ENCODE data around the gene TPM1.

The TPM1 gene

DNA sequence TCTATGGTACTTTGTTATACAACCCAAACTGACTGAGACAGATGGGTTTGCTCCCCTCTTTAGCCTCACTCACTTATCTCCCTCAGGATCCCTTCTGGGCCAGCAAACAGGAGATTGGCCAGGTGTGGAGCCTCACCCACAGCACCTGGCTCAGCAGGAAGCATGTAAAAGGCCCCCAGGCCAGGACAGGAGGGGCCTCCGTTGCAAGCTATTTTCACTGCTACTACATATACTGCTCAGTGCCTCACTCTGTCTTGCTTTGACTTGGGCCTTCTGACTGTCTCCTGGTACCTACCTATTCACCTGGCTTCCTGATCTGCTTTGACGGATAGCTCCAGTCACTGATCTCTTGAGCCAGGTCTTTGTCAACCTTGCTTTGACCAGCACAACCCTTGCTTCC is 20.4 kb upstream of the TPM1 start:
- Histone ChIP-seq H3K4me1 (ENCODE audit: insufficient read depth, low read length) (no peaks in the 10 kb centered on the region), H2AFZ (ENCODE audit: low read depth, low read length) (no peak overlapping the region), H3K27me3 (ENCODE audit: insufficient read depth, low read length) (no peaks in the 10 kb centered on the region), H3K4me3 (ENCODE audit: low read length) (no peak overlapping the region), H3K36me3 (ENCODE audit: insufficient read depth, low read length) (no peaks in the 10 kb centered on the region), H3K9me3 (ENCODE audit: low read length) (no peaks in the 10 kb centered on the region)

DNA sequence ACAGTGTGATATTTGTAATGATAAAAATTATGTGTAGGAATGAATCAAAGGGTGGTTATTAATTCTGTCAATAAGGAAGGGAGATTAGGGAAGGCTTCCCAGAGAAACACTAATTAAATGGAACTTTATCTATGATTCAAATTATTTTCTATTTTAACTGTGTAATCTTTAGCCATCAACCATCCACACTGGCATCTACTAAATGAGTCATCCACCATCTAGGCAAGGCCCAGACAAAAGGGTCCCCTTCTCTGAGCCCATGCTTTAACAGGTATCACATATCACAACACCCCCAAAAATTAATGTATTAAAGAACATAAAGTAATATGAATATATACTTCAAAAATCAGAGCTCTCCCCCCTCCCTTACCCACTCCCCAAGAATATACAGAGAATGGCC is 19.9 kb upstream of the TPM1 start:
- no peaks in the 10 kb centered on the region for H3K9me3 ChIP-seq (ENCODE audit: low read length)
- no peaks in the 10 kb centered on the region for H3K4me1 ChIP-seq (ENCODE audit: insufficient read depth, low read length)
- H3K27me3 ChIP-seq (ENCODE audit: insufficient read depth, low read length) = no peaks in the 10 kb centered on the region
- H3K4me3 ChIP-seq (ENCODE audit: low read length) = no peak overlapping the region
- H2AFZ ChIP-seq (ENCODE audit: low read depth, low read length) = no peak overlapping the region
- H3K36me3 ChIP-seq (ENCODE audit: insufficient read depth, low read length) = no peaks in the 10 kb centered on the region

DNA sequence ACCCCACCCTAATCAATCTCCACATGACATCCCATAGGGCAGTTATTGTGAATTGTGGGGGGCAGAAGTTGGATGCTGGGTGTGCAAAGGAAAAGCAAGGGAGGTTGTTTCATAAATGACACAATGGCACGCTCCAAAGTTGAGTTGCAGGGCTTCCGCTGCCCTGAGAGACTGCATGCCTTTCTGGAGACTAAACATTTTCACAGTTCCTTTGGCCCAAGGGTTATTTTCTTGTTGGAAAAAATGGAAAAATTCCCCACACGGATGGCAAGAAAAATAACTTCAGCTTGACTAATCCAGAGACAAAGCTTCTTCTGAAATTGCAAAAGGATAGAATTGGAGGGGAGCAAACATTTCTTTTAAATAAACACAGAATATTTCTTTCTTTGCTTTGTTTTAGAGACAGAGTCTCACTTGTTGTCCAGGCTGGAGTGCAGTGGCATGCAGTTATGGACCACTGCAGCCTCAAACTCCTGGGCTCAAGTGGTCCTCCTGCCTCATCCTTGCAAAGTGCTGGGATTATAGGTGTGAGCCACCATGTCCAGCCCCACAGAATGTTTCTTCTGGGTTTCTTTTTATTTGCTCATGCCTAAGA is 19.1 kb upstream of the TPM1 start:
- no peaks in the 10 kb centered on the region for H3K9me3 ChIP-seq (ENCODE audit: low read length)
- no peaks in the 10 kb centered on the region for H3K27me3 ChIP-seq (ENCODE audit: insufficient read depth, low read length)
- no peaks in the 10 kb centered on the region for H3K4me1 ChIP-seq (ENCODE audit: insufficient read depth, low read length)
- H3K36me3 ChIP-seq (ENCODE audit: insufficient read depth, low read length) = no peaks in the 10 kb centered on the region
- no peak overlapping the region for H3K4me3 ChIP-seq (ENCODE audit: low read length)
- no peak overlapping the region for H2AFZ ChIP-seq (ENCODE audit: low read depth, low read length)

DNA sequence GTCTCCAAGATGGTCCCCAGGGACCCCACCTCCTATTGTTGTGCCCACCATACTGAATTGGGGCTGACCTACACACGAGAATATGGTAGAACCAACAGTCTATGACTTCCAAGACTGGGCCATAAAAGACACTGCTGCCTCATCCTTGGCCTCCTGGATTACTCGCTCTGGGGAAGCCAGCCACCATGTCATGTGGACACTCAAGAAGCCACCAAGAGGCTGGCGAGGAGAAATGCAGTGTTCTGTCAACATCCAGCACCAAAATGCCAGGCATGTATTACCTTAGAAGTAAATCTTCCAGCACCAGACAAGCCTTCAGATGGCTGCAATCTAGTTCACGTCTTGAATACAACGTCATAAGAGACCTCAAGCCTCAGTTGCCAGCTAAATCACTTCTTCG is 17.1 kb upstream of the TPM1 start:
- no peaks in the 10 kb centered on the region for H3K36me3 ChIP-seq (ENCODE audit: insufficient read depth, low read length)
- no peaks in the 10 kb centered on the region for H3K9me3 ChIP-seq (ENCODE audit: low read length)
- no peak overlapping the region for H3K4me3 ChIP-seq (ENCODE audit: low read length)
- H3K4me1 ChIP-seq (ENCODE audit: insufficient read depth, low read length) = no peaks in the 10 kb centered on the region
- H2AFZ ChIP-seq (ENCODE audit: low read depth, low read length) = no peak overlapping the region
- no peaks in the 10 kb centered on the region for H3K27me3 ChIP-seq (ENCODE audit: insufficient read depth, low read length)

DNA sequence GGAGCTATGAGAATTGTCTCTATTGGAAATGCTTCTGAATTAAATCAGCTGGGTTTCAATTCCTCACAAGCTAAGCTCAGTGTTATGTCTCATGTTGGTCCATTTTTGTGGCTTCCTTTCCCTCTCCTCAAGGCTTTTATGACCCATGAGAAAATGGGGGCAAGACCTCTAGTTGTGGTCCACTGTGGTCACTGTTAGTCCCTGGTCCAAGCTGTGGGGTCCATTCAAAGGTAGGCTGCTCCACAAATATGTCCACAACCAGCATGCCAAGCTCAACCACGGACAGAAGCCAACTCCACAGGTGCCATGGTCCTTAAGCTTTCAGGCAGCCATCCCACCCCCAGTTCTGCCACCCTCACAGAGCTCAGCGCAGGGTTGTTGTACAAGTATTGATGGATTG is 14.9 kb upstream of the TPM1 start:
- Histone ChIP-seq H3K4me3 (ENCODE audit: low read length) (no peak overlapping the region), H3K27me3 (ENCODE audit: insufficient read depth, low read length) (no peaks in the 10 kb centered on the region), H3K36me3 (ENCODE audit: insufficient read depth, low read length) (no peaks in the 10 kb centered on the region), H3K9me3 (ENCODE audit: low read length) (no peaks in the 10 kb centered on the region), H3K4me1 (ENCODE audit: insufficient read depth, low read length) (no peaks in the 10 kb centered on the region), H2AFZ (ENCODE audit: low read depth, low read length) (no peak overlapping the region)

DNA sequence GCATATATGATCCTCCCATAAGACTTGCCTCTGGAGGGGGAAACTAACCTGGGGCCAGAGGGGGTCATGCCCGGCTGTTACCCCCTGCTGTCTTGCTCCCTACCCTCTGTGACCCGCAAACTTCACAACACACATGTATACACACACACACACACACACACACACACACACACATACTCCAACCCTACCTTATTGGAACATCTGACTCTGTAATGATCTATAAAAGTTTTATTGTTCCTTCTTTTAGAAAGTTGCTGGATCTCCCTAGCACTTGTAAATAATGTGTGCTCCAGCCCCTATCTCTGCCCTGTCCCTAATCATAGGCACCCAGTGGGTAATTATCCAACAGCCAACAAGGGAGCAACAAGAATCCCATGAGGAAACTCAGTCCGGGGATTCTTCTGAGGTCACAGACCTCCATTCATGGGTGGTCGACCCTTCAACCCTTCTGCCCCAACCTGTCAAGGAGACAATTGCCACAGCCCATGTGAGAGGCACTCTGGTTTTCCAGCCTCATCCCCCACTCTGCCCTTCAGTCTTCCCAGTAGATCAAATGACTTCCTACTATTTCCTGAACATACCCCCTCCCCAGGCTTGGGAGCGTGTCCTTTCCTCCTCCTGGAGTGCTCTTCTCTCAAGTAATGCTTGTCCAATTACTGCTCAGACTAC is 14.0 kb upstream of the TPM1 start:
- no peaks in the 10 kb centered on the region for H3K9me3 ChIP-seq (ENCODE audit: low read length)
- H3K4me3 ChIP-seq (ENCODE audit: low read length) = no peak overlapping the region
- no peaks in the 10 kb centered on the region for H3K4me1 ChIP-seq (ENCODE audit: insufficient read depth, low read length)
- no peak overlapping the region for H2AFZ ChIP-seq (ENCODE audit: low read depth, low read length)
- H3K36me3 ChIP-seq (ENCODE audit: insufficient read depth, low read length) = no peaks in the 10 kb centered on the region
- H3K27me3 ChIP-seq (ENCODE audit: insufficient read depth, low read length) = no peaks in the 10 kb centered on the region

DNA sequence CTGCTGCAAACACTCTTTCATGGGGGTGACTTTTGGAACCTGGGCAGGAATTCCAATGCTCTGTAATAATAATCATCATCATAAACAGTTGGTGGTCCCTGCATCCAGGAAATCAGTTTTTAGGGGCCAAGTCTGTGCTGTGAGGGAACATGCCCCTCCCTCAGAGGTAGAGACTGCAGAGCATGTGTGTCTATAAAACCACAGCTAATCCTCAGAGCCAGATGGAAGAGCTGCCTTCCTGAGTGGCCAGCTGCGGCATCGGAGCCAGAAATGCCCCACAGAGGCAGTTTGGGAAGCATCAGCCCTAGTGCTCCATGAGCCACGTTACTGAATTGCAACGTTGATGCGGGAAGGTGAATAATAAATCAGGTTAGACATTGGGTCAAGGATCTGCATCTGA is 12.9 kb upstream of the TPM1 start:
- H3K4me3 ChIP-seq (ENCODE audit: low read length) = no peak overlapping the region
- no peaks in the 10 kb centered on the region for H3K9me3 ChIP-seq (ENCODE audit: low read length)
- no peaks in the 10 kb centered on the region for H3K36me3 ChIP-seq (ENCODE audit: insufficient read depth, low read length)
- no peaks in the 10 kb centered on the region for H3K27me3 ChIP-seq (ENCODE audit: insufficient read depth, low read length)
- H3K4me1 ChIP-seq (ENCODE audit: insufficient read depth, low read length) = no peaks in the 10 kb centered on the region
- no peak overlapping the region for H2AFZ ChIP-seq (ENCODE audit: low read depth, low read length)

DNA sequence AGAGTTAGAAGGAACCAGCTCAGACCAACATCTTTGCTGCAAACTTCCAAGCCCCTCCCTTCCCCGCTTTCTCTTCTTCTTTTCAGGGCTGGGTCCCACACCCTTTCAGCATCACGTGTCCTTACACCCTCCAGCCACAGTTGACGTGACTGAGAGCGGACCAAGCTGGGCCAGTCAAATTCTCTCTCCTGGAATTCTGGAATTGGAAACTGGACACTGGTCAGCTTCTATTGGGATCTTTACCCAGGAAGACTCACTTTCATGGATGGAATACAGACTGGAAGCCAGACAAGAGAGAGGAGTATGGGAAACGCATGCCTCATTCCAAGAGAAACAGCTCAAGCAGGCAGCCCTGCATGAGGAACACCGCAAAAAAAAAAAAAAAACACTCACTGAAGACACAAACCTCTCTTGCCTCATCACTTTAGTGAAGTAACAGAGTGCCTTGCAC is 12.4 kb upstream of the TPM1 start:
- Histone ChIP-seq H3K4me3 (ENCODE audit: low read length) (no peak overlapping the region), H3K4me1 (ENCODE audit: insufficient read depth, low read length) (no peaks in the 10 kb centered on the region), H3K9me3 (ENCODE audit: low read length) (no peaks in the 10 kb centered on the region), H3K27me3 (ENCODE audit: insufficient read depth, low read length) (no peaks in the 10 kb centered on the region), H3K36me3 (ENCODE audit: insufficient read depth, low read length) (no peaks in the 10 kb centered on the region), H2AFZ (ENCODE audit: low read depth, low read length) (no peak overlapping the region)

DNA sequence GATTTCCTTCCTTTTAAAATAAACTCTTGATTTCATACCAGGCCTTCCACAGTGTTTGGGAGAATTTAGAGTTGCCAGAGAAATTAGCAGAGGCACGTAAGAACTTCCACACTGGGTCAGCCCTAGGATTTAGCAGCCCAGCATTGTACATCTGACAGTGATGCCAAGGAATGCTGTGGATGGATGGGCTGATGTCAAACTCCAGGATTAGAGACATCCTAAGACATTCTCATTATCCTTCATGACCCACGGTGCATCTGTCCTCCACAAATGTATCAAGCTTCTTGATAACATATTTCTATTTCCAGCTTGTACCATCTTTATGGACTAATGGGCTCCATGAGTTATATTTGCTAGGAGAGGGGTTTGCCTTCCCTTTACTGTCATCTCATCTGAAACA is 8.0 kb upstream of the TPM1 start:
- no peaks in the 10 kb centered on the region for H3K9me3 ChIP-seq (ENCODE audit: low read length)
- H3K36me3 ChIP-seq (ENCODE audit: insufficient read depth, low read length) = no peaks in the 10 kb centered on the region
- no peak overlapping the region for H2AFZ ChIP-seq (ENCODE audit: low read depth, low read length)
- no peak overlapping the region for H3K4me3 ChIP-seq (ENCODE audit: low read length)
- H3K27me3 ChIP-seq (ENCODE audit: insufficient read depth, low read length) = no peaks in the 10 kb centered on the region
- H3K4me1 ChIP-seq (ENCODE audit: insufficient read depth, low read length) = no peaks in the 10 kb centered on the region

DNA sequence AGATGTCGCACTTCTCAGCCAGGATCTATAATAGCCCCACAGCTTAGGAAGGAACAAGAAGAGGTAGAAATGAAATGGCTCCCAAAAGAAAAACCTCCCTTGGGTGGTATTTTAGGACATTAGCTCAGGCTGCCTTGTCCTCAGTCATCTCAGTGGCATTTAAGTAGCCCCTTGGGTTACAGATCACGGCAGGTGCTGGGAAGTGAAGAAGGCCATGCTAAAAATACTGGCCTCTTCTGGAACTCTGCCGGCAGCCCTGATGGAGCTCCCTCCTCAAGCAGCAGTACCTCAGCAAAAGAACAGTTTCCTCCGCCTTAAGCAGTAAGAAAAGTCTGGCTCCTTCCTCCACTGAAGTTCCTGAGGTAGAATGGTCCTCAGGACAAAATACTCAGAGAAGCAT is 7.3 kb upstream of the TPM1 start:
- Histone ChIP-seq H2AFZ (ENCODE audit: low read depth, low read length) (no peak overlapping the region), H3K27me3 (ENCODE audit: insufficient read depth, low read length) (peaks cover 6% of the 10 kb centered on the region), H3K36me3 (ENCODE audit: insufficient read depth, low read length) (no peaks in the 10 kb centered on the region), H3K4me3 (ENCODE audit: low read length) (no peak overlapping the region), H3K4me1 (ENCODE audit: insufficient read depth, low read length) (no peaks in the 10 kb centered on the region), H3K9me3 (ENCODE audit: low read length) (no peaks in the 10 kb centered on the region)

DNA sequence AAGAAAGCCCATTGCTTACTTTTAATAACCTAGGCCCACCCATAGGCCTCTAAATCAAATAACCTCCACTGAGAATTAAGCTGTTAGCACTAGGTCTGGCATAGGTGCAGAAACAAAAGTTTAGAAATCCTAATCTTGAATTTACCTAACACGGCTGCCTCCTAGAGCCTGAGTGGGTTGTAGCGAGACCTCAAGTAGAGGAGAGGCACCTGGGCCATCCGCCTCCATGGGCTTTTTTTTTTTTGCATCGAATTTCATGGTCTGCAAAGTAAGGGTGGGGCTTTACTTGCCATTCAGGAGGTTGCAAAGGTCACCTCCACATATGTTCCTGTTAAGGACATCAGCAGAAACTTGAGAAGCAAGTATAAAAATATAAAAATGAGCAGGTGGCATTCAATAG is 6.6 kb upstream of the TPM1 start:
- H3K4me3 ChIP-seq (ENCODE audit: low read length) = no peak overlapping the region
- H2AFZ ChIP-seq (ENCODE audit: low read depth, low read length) = no peak overlapping the region
- no peaks in the 10 kb centered on the region for H3K4me1 ChIP-seq (ENCODE audit: insufficient read depth, low read length)
- peaks cover 10% of the 10 kb centered on the region for H3K27me3 ChIP-seq (ENCODE audit: insufficient read depth, low read length)
- H3K36me3 ChIP-seq (ENCODE audit: insufficient read depth, low read length) = no peaks in the 10 kb centered on the region
- H3K9me3 ChIP-seq (ENCODE audit: low read length) = no peaks in the 10 kb centered on the region

DNA sequence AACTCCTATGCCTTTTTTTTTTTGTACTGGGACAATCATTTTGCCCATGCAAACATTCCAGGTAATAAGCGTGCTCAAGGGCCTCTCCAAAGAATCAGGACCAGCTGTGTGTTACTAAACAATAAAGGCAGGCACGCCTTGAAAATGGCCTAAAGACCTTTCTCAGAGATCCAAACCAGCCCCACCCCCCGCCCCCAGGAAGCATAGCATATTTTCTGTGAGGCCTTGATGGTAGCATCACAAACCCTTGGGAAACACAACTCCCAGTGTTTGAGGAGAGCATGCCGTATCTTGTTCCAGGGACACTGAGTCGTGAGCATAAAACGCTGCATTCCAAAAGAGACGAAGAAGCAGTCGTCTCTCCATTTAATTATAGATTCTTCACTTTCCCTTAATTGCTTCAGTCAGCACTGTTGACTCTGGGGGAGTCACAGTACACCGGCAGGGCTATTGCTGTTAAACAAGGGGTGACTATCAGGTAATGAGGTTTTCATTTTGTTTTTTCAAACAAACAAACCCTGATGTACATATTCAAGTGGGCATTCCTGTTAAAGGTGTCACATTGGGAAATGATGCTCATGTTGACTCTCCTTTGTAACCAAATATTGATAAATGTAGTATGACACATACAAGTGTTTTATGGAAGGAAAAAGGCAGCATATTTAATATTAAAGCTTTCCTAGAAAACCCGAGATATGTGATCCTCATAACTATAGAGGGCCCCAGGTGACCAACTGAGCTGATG is 4.4 kb upstream of the TPM1 start:
- H3K36me3 ChIP-seq (ENCODE audit: insufficient read depth, low read length) = no peaks in the 10 kb centered on the region
- no peak overlapping the region for H3K4me3 ChIP-seq (ENCODE audit: low read length)
- no peaks in the 10 kb centered on the region for H3K9me3 ChIP-seq (ENCODE audit: low read length)
- no peak overlapping the region for H2AFZ ChIP-seq (ENCODE audit: low read depth, low read length)
- peaks cover 7% of the 10 kb centered on the region for H3K4me1 ChIP-seq (ENCODE audit: insufficient read depth, low read length)
- peaks cover 19% of the 10 kb centered on the region for H3K27me3 ChIP-seq (ENCODE audit: insufficient read depth, low read length)

DNA sequence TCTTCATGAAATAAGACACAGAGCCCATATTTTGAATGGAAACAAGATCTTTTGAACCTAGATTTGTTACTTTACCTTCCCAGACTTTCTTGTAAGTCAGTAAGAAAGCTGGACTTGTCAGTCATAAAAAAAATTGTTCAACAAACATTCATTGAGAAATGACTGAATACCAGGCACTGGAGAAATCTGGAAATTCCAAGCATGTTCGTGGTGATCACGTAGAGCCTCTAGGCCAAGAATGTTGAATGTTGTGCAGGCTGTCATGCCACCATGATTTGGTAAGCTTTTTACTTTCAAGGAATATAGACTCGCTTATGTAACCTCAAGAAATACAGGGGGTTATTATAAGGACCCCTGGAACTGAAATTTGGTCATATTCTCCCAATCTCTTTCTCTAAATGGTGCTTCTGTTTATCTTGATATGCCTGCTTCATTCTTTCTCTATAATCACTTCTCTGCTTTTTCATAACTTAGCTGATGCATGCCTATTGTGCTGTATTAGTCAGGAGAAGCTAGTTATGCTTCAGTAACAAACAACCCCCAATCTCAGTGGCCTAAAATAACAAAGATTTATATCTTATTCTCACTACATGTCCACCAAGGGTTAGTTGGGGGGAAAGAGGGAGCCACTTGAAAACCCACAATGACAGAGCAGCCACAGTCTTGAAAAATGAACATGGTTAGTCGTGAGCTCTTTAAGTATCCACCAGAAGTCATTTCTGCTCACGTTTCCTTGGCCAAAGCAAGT is 3.4 kb upstream of the TPM1 start:
- no peaks in the 10 kb centered on the region for H3K9me3 ChIP-seq (ENCODE audit: low read length)
- H2AFZ ChIP-seq (ENCODE audit: low read depth, low read length) = no peak overlapping the region
- peaks cover 19% of the 10 kb centered on the region for H3K27me3 ChIP-seq (ENCODE audit: insufficient read depth, low read length)
- peaks cover 2% of the 10 kb centered on the region for H3K36me3 ChIP-seq (ENCODE audit: insufficient read depth, low read length)
- peaks cover 11% of the 10 kb centered on the region for H3K4me1 ChIP-seq (ENCODE audit: insufficient read depth, low read length)
- no peak overlapping the region for H3K4me3 ChIP-seq (ENCODE audit: low read length)

All from neuron (in vitro differentiated cells).